HG03442 (cell line): ENCODE measurements around the gene CMIP.
"Not testable (repeated sequence)": the region's sequence is repeated elsewhere in the genome, so short reads cannot be mapped to it uniquely, and the experiment has no call there.

Experiments used
- ATAC-seq: cut with Tn5 transposase; IDR thresholded peaks from one replicate; pipeline ENCODE4 v1.9.1; 2021; ENCODE audit warnings: mild to moderate bottlenecking, moderate library complexity; ENCODE audit not compliant: unreplicated experiment

The CMIP gene

DNA sequence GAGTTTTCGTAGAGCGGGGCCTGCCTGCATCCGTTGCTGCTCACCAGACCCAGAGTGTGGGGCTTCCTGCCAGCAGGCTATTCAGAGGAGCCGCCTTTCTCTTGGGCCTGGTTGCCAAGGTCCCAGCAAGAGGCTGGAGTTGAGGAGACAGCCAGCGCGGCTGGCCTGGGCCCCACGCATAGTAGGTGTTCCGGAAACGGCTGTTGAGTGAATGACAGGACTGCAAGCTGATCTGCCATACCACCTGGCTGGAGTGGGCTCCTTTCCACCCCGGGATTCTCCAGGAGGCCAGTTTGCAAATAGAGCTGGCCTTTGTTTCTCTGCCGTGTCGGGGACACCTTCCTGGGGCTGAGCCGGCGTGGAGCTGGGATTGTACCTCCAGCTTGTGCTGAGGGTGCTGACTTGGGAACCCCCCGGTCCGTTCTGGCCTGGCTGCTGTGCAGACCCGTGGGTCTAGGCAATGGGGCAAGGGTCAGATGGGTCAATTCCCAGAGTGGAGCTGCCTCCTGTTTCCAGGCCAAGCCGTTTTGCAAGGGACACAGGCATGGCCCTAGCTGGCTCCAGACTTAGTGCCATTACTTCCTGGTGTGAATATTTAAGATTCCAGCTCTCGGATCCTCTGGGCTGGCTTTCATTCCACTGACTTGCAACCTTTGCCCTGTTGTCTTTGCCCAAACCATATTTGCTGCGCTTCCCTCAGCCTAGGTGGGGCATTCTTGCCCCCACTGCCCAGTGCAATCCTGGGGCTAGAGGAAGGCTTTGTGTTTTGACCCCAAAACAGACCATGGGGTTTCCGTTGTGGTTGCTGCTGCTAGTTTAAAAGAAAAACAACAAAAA is 68.8 kb downstream of the CMIP start:
- ATAC-seq = peak; percentile 28

DNA sequence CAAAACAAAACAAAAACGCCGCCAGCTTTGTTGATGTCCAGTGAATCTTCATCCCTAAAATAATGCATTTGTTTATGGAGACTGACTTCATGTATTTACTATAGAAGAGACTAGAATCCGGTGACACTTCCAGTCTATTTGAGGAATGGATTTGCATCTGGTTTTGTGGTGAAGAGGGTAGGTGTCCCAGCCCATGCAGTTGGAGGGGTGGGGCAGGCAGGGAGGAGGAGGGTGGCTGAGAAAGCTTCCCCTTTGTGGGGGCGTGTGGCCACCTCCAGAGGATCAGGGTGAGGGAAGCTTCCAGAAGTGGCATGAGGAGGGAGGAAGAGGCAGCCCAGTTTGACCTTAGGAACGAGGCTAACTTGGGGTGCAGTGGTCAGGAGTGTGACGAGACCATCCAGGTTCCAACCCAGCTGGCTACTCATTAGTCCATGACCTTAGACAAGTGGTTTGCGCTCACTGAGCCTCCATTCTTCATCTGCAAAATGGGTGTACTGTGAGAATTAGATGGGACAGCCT is 69.5 kb downstream of the CMIP start:
- peak; percentile 59 for ATAC-seq

DNA sequence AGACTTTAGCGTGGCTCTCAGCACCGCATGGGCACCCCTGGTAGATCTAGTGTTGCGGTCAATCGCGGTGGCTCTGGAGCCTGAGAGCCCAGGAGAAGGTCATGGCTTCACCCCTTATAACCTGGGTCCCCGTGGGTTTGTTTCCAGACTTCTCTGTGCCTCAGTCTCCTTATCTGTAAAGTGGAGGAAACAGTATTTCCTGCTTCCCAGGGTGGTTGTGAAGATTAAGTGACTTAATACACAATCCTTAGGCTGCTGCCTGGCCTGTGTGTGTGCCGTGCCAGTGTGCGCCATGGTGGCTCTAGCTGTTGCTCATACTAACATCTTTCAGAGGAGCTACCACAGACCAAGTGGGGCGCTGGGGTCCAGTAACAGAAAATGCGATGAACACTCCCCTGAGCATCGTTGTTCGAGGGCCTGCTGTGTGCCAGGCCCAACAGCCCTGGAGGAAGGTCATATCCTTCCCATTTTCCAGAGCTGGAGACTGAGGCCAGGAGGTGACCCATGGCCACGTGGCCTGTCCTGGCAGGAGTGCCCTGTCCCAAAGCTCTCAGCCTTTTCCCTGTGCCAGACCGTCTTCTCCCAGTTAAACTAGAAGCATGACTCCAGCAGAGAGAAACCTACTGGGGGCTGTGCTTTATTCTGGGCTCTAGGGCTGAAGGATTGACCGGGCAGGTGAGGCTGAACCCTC is 70.1 kb downstream of the CMIP start:
- ATAC-seq = no peak

DNA sequence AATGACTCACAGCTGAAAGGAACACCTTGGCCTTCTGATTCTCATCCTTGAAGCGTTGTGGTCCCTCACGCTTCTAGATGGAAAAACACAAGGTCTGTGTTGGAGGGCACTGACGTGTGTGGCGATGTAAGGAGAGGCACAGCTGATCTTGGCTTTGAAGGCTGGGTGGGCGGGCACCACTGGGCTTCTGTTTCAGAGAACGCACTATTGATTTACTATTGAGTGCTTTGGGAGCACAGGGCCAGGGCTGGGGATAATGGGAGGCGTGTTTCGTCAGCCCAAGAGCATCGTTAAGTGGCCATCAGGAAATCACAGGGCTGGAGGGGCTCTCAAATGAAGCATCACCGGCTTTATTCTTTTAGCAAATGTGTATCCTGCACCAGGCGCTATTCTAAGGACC is 70.7 kb downstream of the CMIP start:
- ATAC-seq = no peak

DNA sequence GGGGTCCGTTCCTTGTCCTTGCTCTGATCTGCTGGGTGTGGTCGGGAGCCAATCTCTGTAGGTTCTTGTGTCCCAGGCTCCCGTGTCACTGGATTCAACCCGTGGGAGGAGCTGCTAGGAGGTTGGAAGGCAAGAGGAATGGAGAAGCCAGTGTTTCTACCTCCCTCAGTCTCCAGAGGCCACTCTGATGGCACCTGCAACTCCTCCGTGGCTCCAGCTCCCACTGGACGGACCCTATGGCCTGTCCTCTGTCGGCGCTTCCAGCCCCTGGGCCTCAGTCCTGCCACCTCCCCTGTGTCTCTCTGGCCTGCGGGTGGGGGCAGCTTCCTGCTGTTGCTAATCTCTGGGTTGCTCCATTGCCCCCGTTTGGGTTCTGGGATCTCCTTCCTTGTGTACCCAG is 71.1 kb downstream of the CMIP start:
- ATAC-seq = no peak

DNA sequence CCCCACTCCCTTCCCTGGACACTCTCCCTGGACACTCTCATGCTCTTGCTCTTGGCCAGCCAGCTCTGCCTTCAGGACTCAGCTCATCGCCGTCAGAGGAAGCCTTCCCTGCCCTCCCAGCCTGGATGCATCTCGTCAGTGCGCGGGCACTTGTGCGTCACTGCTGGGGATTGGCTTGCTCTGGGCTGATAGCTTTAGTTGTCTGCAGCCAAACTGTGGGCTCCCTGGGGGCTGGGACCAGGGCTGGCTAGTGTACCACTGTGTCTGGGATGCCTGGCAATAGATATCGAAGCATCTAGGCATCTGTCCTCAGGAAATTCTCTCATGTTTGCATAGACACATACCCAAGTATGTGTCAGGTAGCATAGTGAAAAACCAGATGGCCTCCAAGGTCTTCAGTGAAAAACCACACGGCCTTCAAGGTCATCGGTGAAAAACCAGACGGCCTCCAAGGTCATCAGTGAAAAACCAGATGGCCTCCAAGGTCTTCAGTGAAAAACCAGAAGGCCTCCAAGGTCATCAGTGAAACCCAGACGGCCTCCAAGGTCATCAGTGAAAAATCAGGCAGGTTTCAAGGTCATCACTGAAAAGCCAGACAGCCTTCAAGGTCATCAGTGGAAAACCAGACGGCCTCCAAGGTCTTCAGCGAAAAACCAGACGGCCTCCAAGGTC is 72.0 kb downstream of the CMIP start:
- ATAC-seq = no peak

DNA sequence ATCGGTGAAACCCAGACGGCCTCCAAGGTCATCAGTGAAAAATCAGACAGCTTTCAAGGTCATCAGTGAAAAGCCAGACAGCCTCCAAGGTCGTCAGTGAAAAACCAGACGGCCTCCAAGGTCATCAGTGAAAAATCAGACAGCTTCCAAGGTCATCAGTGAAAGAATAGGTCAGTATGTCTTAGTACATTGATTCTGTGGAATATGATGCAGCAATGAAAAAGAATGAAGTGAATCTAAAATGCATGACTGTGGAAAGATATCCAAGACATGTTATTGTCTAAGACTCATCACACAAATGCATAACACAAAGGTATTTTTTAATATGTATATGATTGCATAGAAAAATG is 72.5 kb downstream of the CMIP start:
- no peak for ATAC-seq

DNA sequence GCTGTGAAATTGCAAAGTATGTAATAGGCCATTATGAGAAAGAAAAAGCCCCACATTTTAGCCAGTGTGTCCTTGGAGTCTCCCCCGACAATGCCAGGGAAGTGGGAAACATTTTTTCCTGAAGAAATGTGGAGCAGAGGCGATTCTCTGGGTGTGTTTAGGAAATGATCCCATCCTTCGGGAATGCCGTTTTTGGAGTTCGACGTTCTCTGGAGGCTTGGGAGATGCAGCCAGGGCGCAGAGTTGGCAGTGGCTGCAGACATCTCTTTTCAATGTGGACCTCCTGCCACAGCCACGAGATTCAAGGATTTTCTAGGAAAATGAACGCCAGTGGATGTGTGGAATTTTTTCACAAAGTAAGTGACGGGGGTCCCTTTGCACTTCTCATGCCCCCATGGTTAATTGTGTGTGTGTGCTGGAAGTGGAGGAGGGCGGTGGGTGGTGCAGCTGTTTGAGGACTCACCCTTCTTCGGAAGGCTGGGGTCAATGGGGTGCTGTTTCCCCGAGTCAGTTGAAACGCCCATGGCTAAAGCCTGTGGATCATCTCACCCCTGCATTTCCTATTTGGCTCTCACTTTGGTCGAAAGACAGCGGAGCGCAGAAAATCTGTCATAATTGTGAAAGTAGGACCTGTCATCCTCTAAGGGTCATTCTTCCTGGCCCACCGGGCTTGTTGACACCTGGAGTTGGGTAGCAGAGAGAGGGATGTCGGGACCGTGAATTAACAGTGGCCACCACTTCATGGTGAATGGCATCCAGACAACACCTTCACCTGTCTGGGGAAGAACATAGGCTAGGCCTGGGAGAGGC is 73.2 kb downstream of the CMIP start:
- ATAC-seq = no peak

DNA sequence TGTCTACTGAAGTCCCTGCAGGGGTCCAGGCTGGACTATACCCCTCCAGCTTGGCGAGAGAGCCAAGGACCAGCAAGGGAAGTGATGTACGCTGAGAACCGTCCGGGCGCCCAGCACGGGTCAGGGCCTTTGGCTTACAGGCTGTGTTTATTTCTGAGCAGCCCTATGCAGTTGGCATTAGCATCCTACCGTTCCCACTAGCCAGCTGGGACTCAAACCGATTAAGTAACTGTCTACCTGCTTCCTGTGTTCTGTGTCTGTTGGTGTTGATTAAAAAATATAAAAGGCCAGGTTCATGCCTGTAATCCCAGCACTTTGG is 73.8 kb downstream of the CMIP start:
- no peak for ATAC-seq

DNA sequence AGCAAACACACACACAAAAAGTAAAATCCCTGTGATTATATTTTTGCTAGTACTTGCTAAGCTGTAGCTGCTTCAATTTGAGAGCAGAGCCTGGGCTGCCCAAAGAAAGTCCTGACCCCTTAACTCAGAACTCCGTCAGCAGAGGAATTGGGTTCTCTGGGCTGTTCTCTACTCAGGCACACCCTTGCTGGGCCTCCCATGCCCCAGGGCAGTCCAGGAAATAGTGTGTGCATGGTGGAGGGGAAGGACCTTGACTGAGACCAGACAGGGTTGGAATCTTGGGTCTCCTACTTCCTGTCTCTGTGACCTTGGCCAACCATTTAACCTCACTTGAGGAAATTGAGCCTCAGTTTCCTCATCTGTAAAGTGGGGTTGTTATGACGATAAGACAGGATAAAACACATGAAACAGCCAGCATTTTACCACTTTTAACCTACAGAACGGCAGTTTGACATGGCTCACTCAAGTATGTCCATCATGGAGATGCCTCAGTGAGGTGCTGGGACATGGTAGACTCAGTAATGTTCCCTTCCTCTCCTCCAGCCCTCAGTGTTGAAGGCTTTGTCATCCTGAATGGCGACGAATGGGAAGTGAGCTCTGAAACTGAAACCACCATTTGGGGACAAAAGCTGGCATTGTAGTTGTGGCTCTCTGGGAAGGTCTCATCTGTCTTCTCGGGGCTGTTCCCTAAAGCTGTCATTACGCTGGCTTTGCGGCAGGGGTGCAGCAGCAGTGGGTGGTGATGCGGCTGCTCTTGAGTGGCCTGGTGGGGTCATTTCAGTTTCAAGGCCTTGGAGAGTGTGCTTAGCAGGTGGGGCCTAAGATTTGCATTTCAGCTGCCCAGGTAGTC is 74.9 kb downstream of the CMIP start:
- ATAC-seq = no peak

DNA sequence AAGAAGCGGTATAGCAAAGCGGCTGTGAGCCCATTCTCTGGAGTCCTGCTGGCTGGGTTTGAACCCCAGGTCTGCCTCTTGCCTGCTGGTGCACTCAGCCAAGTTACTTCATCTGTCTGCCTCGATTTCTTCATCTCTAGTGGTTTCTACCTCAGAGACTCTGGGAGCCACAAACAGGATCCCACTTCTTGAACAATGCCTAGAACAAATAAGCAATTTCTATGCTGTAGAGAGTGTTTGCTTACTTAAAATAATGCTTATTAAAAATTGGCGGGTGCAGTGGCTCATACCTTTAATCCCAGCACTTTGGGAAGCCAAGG is 75.5 kb downstream of the CMIP start:
- ATAC-seq = no peak

DNA sequence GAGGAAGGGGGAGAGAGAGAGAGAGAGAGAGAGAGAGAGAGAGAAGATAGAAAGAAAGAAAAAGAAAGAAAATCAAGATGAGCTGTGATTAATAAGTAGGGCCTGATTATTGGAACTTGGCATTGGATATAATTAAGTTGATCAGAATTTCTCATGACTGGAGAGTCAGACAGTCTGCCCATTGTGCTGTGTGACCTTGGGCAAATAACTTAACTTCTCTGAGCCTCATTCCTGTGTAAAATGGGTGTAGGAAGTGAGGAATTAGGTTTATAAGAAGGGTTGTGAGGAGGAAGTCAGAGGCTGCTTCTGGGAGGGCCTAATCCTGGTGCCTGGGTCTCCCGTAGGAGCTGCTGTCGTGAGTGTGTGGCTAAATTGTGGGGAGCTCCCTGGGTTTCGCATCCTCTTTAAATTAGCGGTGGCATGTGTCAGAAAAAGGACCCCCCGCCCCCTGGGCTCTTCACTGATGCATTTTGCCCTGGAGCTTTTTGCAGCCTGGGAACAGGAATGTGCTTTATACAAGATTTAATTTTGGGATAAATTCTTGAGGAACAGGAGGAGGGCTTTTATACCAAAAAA is 76.0 kb downstream of the CMIP start:
- no peak for ATAC-seq

DNA sequence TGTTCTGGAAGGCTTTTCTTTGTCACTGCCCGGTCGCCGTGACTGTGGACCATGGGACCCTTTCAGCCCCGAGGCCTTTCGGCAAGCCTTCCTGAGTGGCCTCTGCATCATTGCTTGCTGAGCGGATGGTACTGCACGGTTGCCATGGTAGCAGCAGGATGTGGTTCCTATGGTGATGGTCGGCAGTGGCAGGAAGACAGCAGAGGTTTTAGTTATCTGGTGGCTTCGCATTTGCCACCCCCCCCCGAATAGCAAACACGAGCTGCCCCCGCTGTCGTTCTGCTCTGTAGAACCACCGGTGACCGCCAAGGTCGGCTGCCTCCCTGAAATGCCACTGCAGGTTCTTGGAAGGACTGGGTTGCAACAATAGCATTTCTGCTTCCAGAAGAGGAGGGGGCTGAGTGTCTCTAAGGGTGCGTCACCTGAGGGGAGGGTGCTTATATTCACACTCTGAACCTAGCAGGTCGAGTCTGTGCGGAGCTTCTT is 76.6 kb downstream of the CMIP start:
- ATAC-seq = peak; percentile 58

DNA sequence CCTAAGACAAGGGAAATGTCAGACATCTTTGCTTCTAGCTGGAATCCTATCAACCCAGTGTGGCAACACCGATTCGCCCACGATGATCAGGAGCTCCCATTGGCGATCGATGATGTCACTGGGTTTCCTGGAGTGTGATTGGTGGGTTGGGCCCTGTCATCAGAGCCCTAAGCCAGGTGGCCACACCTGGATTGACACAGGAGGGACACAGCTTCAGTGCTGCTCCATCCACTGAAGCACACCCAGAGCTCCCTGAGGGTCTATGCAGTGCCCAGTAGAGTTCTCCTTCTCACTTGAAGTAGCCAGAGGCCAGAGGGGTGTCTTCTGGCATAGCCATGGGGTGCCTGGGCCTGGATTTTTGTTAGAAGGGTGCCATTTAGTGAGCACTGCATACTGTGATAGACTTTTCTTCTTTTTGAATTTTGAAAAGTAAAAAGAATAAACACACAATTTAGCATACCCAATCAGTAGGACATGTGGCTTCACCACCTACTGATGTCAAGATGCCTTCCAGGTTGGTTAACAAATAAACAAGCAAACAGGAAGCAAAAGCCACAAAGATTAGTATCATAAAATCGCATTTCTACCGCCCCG is 77.6 kb downstream of the CMIP start:
- no peak for ATAC-seq

DNA sequence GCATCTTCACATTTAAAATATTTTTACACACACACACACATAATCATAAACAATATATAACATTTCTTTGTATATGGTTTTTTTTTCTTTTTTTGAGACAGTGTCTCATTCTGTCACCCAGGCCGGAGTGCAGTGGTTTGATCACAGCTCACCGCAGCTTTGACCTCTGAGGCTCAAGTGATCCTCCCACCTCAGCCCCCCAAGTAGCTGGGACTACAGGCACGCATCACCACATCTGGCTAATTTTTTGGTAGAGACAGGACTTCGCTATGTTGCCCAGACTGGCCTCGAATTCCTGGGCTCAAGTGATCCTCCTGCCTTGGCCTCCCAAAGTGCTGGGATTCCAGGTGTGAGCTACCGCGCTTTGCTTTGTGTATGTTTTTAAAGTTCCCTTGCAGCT is 78.2 kb downstream of the CMIP start:
- ATAC-seq = not testable (repeated sequence)

DNA sequence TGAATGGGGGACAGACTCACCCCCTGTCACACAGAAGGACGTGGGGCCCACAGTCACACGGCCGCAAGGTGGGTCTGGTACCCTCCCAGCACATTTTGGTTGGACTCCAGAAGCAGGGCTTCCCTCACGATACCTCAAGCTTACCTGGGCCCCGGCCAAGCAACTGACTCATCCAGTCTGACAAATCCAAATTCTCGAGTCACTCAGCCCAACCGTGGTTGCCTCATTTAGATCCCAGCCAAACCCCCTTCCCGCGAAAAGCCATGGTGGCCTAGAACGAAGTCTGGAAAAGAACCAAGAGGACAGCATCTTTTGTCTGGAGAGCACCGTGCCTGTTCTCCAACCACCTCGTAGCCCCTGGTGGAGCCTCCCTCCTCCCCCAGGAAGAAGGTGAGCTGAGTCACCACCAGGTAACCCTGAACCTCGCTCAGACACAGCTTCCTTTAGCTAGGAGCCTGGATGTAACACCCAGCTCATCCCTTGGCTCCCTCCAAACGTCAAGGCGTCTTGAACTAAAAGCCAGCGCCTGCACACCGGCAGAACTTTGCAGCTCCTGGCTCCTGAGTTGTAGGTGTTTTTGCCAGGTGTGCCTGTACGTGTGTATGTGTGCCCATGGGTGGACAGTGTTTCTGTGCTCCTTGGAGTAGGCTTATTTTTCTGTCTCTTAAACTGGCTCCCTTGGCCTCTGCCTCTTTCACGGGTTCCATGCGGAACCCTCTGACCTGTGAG is 78.9 kb downstream of the CMIP start:
- no peak for ATAC-seq

DNA sequence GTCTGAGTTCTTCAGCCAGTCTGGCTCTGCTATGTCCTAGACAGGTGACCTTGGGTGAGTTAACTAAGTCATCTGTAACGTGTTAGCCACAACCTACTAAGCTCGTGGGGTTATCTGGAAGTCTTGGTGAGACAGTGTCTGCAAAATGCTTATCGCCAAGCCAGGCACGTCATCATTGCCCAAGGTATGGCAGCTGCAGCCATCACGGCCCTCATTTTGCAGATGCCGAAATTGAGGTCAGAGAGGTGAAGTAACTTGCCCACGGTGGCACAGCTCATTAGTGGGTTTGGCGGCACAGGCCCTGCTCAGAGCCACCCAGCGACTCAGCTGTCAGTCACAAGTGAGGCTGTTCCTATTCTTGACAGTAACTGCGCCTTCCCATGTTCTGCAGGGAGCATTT is 79.8 kb downstream of the CMIP start:
- ATAC-seq = no peak

DNA sequence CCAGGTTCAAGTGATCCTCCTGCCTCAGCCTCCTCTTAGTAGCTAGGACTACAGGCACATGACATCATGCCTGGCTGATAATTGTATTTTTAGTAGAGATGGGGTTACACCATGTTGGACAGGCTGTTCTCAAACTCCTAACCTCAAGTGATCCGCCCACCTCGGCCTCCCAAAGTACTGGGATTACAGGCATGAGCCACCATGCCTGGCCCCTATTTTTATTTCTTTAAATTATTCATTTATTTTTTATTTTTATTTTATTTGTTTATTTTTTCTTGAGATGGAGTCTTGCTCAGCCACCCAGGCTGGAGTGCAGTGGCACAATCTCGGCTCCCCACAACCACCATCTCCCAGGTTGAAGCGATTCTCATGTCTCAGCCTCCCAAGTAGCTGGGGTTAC is 80.3 kb downstream of the CMIP start:
- not testable (repeated sequence) for ATAC-seq

DNA sequence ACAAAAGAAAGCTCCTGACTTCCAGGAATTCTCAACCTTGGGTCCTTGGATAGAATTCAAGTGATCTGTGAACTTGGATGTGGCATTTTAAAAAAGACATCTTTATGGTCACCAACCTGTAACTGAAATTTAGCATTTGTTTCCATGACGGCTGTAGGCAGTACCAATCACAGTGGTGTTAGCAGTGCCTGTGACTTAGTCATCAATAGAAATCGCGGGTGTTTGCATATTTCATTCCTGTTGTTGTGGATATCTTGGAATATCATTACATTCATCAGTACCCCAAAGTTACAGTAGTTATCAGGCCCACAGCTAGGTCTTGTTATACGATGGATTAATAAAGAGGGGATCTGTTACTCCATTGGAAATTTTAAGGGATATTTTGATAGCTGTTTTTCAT is 81.6 kb downstream of the CMIP start:
- ATAC-seq = no peak
